Calu3 (cell line): Measurements from ENCODE around the gene SRPX. TPM values are rescaled to one million over a fixed set of nuclear protein-coding genes. Genes with fewer than 3 reads are reported as not detected.

Experiments
- Bru-seq: library from RNA; stranded (reverse); fragments of 400-500 nt; gene quantifications from one replicate; lab custom pipeline; 2021; lab: Mats Ljungman, UMichigan
- BruChase-seq, 2 experiments: library from RNA; stranded (reverse); fragments of 400-500 nt; gene quantifications; one replicate each; lab custom pipeline; 2021; lab: Mats Ljungman, UMichigan
- BruUV-seq: library from RNA; stranded (reverse); fragments of 400-500 nt; replicated peaks from 2 replicates; lab custom pipeline; 2021; lab: Mats Ljungman, UMichigan
- CTCF ChIA-PET: fragments of 300-600 bp; sonication (Branson Sonifier 250); formaldehyde crosslinking; loops from one replicate; lab custom pipeline; 2022; ENCODE audit warnings: antibody characterized with exemption; lab: Charles Lee
- DNase-seq: peaks from one replicate; pipeline ENCODE4 v3.0.0; 2022
- H3K27ac Mint-ChIP-seq: one replicate; pipeline ENCODE4 v1.8.0; 2022; ENCODE audit warnings: mixed read lengths; ENCODE audit not compliant: unreplicated experiment
- H3K27me3 Mint-ChIP-seq: one replicate; pipeline ENCODE4 v1.8.0; 2022; ENCODE audit warnings: mixed read lengths; ENCODE audit not compliant: unreplicated experiment
- H3K36me3 Mint-ChIP-seq: one replicate; pipeline ENCODE4 v1.8.0; 2022; ENCODE audit warnings: mild to moderate bottlenecking, moderate library complexity, mixed read lengths; ENCODE audit not compliant: insufficient read depth, unreplicated experiment
- H3K4me1 Mint-ChIP-seq: one replicate; pipeline ENCODE4 v1.8.0; 2022; ENCODE audit warnings: mild to moderate bottlenecking, low read depth, mixed read lengths; ENCODE audit not compliant: unreplicated experiment
- H3K4me3 Mint-ChIP-seq: one replicate; pipeline ENCODE4 v1.8.0; 2022; ENCODE audit warnings: mild to moderate bottlenecking, low read depth, moderate library complexity, mixed read lengths; ENCODE audit not compliant: unreplicated experiment
- H3K9me3 Mint-ChIP-seq: one replicate; pipeline ENCODE4 v1.8.0; 2022; ENCODE audit warnings: low read depth, mixed read lengths; ENCODE audit not compliant: unreplicated experiment
- CTCF ChIP-seq: fragments of 200-600 bp; IDR thresholded peaks from one replicate; pipeline ENCODE4 v1.8.0; 2022; ENCODE audit warnings: antibody characterized with exemption; ENCODE audit not compliant: unreplicated experiment
- intact Hi-C: fragments of 100-400 bp; cut with micrococcal nuclease; formaldehyde crosslinking; loops from one replicate; pipeline ENCODE4 v1.10.0; 2022; ENCODE audit not compliant: unreplicated experiment
- long read RNA-seq: library from polyadenylated mRNA; stranded (forward); transcript quantifications from one replicate; pipeline ENCODE4 v2.0.0, GENCODE V29; 2022
- total RNA-seq: library from RNA; stranded (reverse); gene quantifications from 2 replicates; pipeline ENCODE4 v1.2.3, GENCODE V29; 2022

The SRPX gene
- 0.78 and 1.2 TPM in 2 replicates for total RNA-seq
- percentile 10 among the genes with signal in this experiment for Bru-seq, nascent RNA
- BruChase-seq, experiment 1, labeled RNA remaining after a 6-hour chase: percentile 10 among the genes with signal in this experiment
- percentile 12 among the genes with signal in this experiment for BruChase-seq, experiment 2, labeled RNA remaining after a 2-hour chase
- long read RNA-seq, partial matches to known transcripts: 0 of 3 reads
- long read RNA-seq, other reads (novel, unspliced or antisense): 1 of 3 reads

- DNase-seq: peak; percentile 24
- no peaks in the 10 kb centered on the region for H3K4me1 Mint-ChIP-seq
- intact Hi-C loops: no loop called here
- peaks cover 50% of the 10 kb centered on the region for H3K27me3 Mint-ChIP-seq
- no peaks in the 10 kb centered on the region for H3K9me3 Mint-ChIP-seq
- CTCF ChIA-PET: interaction anchor here (1.2 to 2.1 kb wide), 2 partner anchors 62 to 106 kb away, joined by 4 to 9 read pairs; partner anchors contain the start of gene RPGR
- no peak for TF ChIP-seq CTCF
- no TSS peak for BruUV-seq
- H3K4me3 Mint-ChIP-seq: peak within 1 kb of the TSS; percentile 72
- no peak within 1 kb of the TSS for H3K27ac Mint-ChIP-seq
- peaks cover 7% of the 10 kb centered on the region for H3K36me3 Mint-ChIP-seq
Measured at GRCh38 chrX:38220415-38221390, at the start of gene SRPX. Gene SRPX, minus strand, starts transcription at chrX:38220871. Its CDS starts 79 bp downstream, at chrX:38220792.

- no TSS peak for BruUV-seq
- Mint-ChIP-seq H3K9me3 (no peaks in the 10 kb centered on the region), H3K4me3 (no peak overlapping the region), H3K4me1 (peaks cover 10% of the 10 kb centered on the region), H3K27ac (no peak overlapping the region), H3K36me3 (no peaks in the 10 kb centered on the region), H3K27me3 (no peaks in the 10 kb centered on the region)
- intact Hi-C loops: no loop called here
- no peak for DNase-seq
- no peak for TF ChIP-seq CTCF
- CTCF ChIA-PET: no interaction called here
Measured at GRCh38 chrX:38268011-38268410, 47.3 kb upstream of the SRPX start.

GRCh38 chrX:38262715-38263620 is 42.3 kb upstream of the SRPX start:
- TF ChIP-seq CTCF: no peak
- Mint-ChIP-seq H3K27me3 (no peaks in the 10 kb centered on the region), H3K36me3 (no peaks in the 10 kb centered on the region), H3K27ac (no peak overlapping the region), H3K4me3 (no peak overlapping the region), H3K9me3 (no peaks in the 10 kb centered on the region), H3K4me1 (no peaks in the 10 kb centered on the region)
- no TSS peak for BruUV-seq
- no peak for DNase-seq
- intact Hi-C loops: no loop called here
- CTCF ChIA-PET: no interaction called here

- no TSS peak for BruUV-seq
- Mint-ChIP-seq H3K4me1 (no peaks in the 10 kb centered on the region), H3K27me3 (no peaks in the 10 kb centered on the region), H3K36me3 (no peaks in the 10 kb centered on the region), H3K27ac (no peak overlapping the region), H3K9me3 (no peaks in the 10 kb centered on the region), H3K4me3 (no peak overlapping the region)
- peak; percentile 64 for TF ChIP-seq CTCF
- CTCF ChIA-PET: interaction anchor here (0.8 to 1.0 kb wide), 2 partner anchors 22 to 67 kb away, joined by 5 to 12 read pairs; partner anchors contain the start of gene RPGR
- intact Hi-C loops: loop anchor here (1.0 kb wide), 1 partner anchor 67 kb away; the partner anchor contains the start of gene RPGR
- peak; percentile 33 for DNase-seq
Measured at GRCh38 chrX:38260231-38260630, 39.6 kb upstream of the SRPX start.
